ENCODE measurements around the gene C20orf204.

GRCh38 chr20:64041781-64042053, 5.7 kb downstream of the C20orf204 start:
- TF ChIP-seq CHD1 (IDR thresholded peaks at IDR 0.05; ENCODE audit: low read depth, low read length) (no peak), SP1 (IDR thresholded peaks at IDR 0.05; ENCODE audit: low read depth, low read length) (no peak), CTCF (IDR thresholded peaks at IDR 0.05; ENCODE audit: control extremely low read depth in 1 of 3, insufficient read depth in 1 of 3, low read depth in 1 of 3, low read length in 3 of 3) (no peak), POLR2A (IDR thresholded peaks at IDR 0.05; ENCODE audit: control extremely low read depth in 1 of 2, low read depth in 2 of 2, low read length in 2 of 2) (no peak), RAD21 (IDR thresholded peaks at IDR 0.05 in 1 of 2, conservative IDR thresholded peaks at IDR 0.05 in 1 of 2; ENCODE audit: low read depth in 2 of 2, low read length in 2 of 2) (no peak), SIN3A (conservative IDR thresholded peaks at IDR 0.05 in 1 of 2, IDR thresholded peaks at IDR 0.05 in 1 of 2; ENCODE audit: low read depth in 1 of 2, low read length in 2 of 2) (no peak)
